ENCODE results near the gene OR4K1.

The OR4K1 gene

DNA sequence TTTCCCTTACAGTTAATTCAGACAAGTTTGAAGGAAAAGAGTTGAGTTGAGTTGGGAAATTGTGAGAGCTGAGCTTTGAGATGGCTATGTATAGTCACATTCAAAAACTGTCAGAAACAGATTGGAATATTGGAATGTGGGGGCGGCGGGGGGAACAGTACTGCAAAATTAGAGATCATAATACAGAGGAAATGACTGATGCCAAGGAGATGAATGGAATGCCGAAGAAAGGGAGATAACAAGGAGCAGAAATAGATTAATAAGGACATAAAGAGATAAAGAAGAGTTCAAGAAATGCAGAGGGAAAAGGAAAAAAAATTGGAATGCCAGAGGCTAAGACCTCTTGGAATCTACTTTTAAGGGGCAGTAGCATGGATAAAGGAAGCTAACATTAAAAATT is 13.5 kb upstream of the OR4K1 start:
- no peak for DNase-seq (ENCODE audit: low read depth)
- in situ Hi-C loops (cut with HindIII; ENCODE audit: low sequenced_read_pairs) = no loop called here
- TF ChIP-seq, protein P1, sequence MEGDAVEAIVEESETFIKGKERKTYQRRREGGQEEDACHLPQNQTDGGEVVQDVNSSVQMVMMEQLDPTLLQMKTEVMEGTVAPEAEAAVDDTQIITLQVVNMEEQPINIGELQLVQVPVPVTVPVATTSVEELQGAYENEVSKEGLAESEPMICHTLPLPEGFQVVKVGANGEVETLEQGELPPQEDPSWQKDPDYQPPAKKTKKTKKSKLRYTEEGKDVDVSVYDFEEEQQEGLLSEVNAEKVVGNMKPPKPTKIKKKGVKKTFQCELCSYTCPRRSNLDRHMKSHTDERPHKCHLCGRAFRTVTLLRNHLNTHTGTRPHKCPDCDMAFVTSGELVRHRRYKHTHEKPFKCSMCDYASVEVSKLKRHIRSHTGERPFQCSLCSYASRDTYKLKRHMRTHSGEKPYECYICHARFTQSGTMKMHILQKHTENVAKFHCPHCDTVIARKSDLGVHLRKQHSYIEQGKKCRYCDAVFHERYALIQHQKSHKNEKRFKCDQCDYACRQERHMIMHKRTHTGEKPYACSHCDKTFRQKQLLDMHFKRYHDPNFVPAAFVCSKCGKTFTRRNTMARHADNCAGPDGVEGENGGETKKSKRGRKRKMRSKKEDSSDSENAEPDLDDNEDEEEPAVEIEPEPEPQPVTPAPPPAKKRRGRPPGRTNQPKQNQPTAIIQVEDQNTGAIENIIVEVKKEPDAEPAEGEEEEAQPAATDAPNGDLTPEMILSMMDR (IDR thresholded peaks at IDR 0.05; ENCODE audit: low read depth, low read length, missing control alignments) = no peak
- H3K4me3 ChIP-seq (ENCODE audit: low read depth, low read length) = no peak overlapping the region

GRCh38 chr14:19917955-19918518 is 12.7 kb upstream of the OR4K1 start:
- in situ Hi-C loops (cut with HindIII; ENCODE audit: low sequenced_read_pairs) = no loop called here
- DNase-seq (ENCODE audit: low read depth) = no peak
- TF ChIP-seq, protein P1 (IDR thresholded peaks at IDR 0.05; ENCODE audit: low read depth, low read length, missing control alignments) = no peak
- H3K4me3 ChIP-seq (ENCODE audit: low read depth, low read length) = no peak overlapping the region

DNA sequence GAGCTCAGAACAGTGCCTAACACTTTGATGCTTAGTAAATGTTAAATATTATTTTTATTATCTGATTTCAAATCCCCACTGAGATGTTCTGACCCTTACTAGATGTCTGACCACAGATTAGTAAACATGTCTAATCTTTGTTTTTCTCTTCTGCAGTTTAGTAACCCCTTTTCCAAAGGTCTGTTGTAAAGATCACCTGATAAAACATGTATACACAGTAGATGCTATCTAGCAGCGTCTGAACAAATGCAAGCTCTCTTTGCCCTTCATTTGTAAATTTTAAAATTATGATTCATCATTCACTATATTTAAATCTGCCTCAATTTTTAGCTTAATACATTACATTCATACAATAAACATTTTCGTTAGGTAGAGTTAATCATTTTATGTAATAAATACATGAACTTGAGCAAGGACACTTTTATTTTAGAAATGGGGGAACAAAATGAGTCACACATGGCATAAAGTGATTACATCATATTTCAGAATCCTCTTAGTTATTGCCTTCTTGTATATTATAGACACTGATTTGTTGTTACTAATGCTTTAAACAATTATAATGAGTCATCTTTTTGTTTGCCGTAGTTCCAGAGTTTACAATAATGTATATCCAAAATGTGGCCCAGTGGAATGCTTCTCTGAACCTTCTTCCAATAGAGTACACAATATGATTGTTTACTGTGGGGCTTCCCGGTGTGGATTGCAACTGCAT is 12.0 kb upstream of the OR4K1 start:
- in situ Hi-C loops (cut with HindIII; ENCODE audit: low sequenced_read_pairs) = no loop called here
- DNase-seq (ENCODE audit: low read depth) = no peak
- no peak overlapping the region for H3K4me3 ChIP-seq (ENCODE audit: low read depth, low read length)
- TF ChIP-seq, protein P1 (IDR thresholded peaks at IDR 0.05; ENCODE audit: low read depth, low read length, missing control alignments) = no peak

DNA sequence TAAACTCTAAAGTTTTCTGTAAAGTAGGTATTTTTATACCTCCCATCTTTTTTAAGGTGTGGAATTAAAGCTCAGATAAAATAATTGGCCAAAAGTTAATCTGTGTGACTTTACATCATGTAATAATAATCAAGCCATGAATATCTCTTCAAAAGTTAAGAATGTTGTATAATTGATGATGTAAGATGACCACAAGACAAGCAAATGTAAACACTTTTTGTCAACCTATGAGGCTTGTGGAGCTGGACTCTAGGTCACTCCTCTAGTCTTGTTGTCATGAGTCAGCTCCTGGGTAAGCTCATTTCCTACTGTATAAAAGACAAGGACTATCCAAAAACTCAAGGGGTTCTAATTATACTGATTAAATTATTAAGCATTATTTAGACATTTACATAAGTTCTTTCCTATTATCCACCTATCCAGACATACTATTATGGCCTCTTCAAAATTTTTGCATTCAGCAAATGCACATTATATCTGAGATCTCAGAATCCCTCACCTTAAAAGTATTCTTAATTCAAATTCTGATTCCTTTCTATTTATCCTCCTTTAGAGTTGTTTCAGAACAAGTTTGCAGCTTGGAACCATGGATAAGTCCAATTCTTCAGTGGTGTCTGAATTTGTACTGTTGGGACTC is 10.6 kb upstream of the OR4K1 start, which contains the start of gene OR4K5:
Gene OR4K5, plus strand, starts transcription at position 587 of the 637 bp plus-strand sequence. Its CDS starts 0 bp downstream, at position 587.
- in situ Hi-C loops (cut with HindIII; ENCODE audit: low sequenced_read_pairs) = no loop called here
- no peak within 1 kb of the TSS for H3K4me3 ChIP-seq (ENCODE audit: low read depth, low read length)
- TF ChIP-seq, protein P1 (IDR thresholded peaks at IDR 0.05; ENCODE audit: low read depth, low read length, missing control alignments) = no peak
- no peak for DNase-seq (ENCODE audit: low read depth)

DNA sequence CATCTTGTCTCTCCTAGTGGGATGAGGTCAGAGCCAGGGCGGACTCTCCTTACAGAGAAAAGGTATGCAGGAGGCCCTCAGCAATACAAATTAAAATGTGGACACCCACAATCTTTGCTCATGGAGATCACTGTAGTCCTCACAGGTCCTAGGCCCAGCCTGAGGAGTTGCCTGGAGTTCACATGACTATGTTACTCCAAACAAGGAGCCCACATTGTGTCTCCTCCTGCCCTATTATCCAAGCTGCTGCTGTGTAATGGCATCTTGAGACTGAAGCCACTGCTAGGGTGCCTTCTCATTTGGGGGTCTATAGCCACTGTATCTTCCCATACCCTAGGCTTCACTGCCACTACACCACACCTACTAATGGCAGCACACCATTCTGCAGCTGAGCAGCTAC is 11.0 kb downstream of the OR4K1 start:
- in situ Hi-C loops (cut with HindIII; ENCODE audit: low sequenced_read_pairs) = no loop called here
- DNase-seq (ENCODE audit: low read depth) = no peak

GRCh38 chr14:19947413-19948090 is 16.8 kb downstream of the OR4K1 start:
- TF ChIP-seq, protein P1 (IDR thresholded peaks at IDR 0.05; ENCODE audit: low read depth, low read length, missing control alignments) = no peak
- no peak for DNase-seq (ENCODE audit: low read depth)
- no peak overlapping the region for H3K4me3 ChIP-seq (ENCODE audit: low read depth, low read length)
- in situ Hi-C loops (cut with HindIII; ENCODE audit: low sequenced_read_pairs) = no loop called here

More for the DNA sequence above, 11.0 kb downstream of the OR4K1 start:
- TF ChIP-seq, protein P1 (IDR thresholded peaks at IDR 0.05; ENCODE audit: low read depth, low read length, missing control alignments) = no peak
- H3K4me3 ChIP-seq (ENCODE audit: low read depth, low read length) = no peak overlapping the region

All from astrocyte of the cerebellum (primary cell).